HEK293T (cell line): ENCODE results near the gene KIF5A.

ENCODE experiments used
- ARNT ChIP-seq: fragments of 450-650 bp; IDR thresholded peaks from 2 replicates; pipeline ENCODE4 v1.6.1; 2017; ENCODE audit warnings: mild to moderate bottlenecking
- FOXA1 ChIP-seq: fragments of 450-650 bp; IDR thresholded peaks from 2 replicates; pipeline ENCODE4 v1.6.1; 2016; ENCODE audit warnings: mild to moderate bottlenecking

DNA sequence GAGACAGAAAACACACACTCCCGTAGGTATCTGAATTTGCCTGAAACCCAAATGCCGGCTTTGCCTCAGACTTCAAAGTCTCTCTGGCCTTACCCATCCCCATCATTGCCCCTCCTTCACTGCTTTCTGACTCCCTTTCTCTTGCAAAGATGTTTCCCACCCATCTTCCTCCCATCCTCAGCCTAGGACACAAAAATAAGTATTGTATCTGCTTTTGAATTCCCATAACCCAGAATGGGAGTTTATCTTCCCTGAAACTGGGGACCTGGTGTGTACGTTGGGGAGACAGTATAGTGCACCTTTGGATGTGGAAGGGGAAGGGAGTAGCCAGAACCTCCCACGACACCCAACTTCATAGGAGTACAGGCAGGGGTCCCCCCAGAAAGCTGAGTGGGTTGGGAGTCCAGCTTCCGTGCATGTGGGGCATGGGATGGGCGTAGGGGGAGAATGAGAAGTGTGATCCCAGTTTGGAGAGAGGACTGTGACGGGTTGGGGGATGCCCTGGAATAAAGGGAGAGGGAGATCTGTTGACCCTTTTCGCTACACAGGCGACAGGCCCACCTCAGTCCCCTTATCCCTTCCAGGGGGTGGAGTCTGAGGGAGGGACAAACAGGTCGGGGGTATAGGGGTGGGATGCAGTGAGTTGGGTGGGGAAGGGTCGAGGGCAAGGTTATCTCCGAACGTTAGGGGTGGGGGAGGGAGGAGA is 488 bp upstream of the KIF5A start:
- no peak for TF ChIP-seq ARNT
- no peak for TF ChIP-seq FOXA1
